NCI-H226 (cell line): Measurements from ENCODE around the gene PTPRG.

Experiments
- DNase-seq: peaks from one replicate; pipeline ENCODE4 v3.0.0-alpha.2; 2015

Gene PTPRG

DNA sequence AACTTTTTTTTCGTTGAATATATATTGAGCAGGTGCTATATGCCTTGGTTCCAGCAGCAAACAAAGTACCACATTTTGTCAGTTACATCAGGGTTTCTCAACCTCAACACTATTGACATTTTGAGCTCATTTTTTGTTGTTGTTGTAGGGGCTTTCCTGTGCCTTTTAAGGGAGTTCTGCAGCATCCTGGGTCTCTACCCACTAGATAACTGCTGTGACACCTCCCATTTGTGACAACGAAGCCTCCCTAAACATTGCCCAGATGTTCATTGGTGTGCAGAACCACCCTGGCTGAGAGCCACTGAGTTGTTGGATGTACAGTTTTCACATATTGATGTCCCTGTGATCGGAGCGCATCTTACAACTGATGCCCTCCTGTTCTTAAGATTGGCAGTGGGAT is 382.6 kb downstream of the PTPRG start:
- DNase-seq, result no peak

DNA sequence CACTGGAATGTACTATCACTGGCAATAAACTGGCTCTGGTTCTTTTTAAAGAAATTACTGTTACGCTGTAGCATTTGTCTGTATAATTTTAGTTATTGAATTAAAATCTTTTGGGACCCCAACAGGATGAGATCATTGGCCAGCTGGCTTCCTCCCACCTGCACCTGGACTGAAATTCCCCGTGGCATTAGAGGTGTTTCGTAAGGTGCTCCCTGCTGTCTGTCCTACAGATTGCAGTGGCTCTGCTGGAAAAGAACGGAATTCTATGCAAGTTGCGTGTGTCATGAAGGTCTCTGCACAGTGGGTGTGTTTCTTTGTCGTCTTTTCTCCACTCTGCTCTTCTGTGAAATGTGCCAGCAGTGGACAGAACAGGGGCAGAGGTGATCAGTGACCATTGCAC is 383.4 kb downstream of the PTPRG start:
- no peak for DNase-seq

DNA sequence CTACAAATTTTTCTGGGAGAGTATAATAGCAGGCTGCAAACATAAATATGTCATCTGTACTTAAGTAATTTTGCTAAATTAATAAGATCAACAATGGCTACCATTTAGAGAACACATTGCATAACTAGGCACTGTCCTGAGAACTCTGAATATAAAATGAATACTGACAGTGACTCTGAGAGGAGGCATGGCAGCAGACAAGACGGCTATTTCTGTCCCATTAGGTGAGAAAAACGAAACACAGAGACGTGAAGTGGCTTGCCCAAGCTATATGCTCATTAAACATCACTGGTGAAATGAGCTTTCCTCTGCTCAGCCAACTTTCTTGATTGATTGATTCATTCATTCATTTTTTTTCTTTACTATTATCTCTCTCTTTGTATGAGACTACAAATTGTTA is 384.3 kb downstream of the PTPRG start:
- DNase-seq, result no peak

DNA sequence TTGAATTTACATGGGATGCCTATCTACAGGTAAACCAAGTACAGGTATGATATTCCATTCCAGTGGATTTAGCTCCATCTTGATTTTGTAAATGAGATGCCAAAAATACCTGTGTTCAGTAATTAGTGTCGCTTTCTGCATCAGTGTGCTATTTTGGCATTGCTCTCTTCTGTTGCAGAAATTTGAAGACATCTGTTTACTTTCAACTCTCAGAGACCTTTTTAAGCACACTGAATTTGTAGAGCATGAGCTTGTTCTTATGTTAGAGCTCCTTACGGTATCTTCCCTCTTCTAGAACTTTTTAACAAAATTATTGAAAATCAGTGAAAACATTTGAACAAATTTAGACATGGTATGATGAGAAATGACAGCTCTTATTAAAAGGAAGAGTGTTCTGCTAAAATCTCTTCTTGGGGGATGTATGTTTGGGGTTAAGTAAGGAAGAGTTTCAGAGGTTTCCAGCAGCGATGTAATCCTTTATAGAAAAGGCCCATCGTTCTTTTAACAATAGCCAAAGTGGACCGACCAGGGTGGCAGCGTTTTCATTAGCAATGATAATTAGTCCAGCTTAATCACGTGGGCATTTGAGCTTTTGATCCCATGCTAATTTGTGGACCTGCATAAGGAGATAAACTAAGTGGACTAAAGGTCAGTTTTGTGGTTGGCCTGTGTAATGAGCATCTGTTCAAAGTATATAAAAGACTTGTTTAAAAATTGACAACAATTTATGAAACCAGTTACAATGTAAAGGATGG is 385.4 kb downstream of the PTPRG start:
- no peak for DNase-seq

DNA sequence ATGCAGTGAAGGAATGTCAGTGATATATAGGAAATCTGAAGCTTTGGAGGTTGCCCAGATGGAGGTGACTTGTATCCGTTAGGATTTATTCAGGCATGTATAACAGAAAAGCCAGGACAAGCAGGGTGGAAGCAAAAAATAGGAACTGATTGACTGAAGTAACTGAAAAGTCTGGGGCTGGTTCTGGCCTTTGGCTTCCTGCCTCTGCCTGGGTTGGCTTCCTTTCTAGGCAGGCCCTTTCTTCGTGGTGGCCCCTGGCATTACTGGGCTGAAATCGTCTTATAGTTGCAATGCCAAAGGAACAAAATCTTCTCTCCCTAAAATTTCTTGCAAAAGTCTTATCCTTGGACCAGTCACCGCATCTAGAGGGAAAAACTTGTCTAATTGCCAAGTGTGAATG is 386.1 kb downstream of the PTPRG start:
- DNase-seq, result no peak

DNA sequence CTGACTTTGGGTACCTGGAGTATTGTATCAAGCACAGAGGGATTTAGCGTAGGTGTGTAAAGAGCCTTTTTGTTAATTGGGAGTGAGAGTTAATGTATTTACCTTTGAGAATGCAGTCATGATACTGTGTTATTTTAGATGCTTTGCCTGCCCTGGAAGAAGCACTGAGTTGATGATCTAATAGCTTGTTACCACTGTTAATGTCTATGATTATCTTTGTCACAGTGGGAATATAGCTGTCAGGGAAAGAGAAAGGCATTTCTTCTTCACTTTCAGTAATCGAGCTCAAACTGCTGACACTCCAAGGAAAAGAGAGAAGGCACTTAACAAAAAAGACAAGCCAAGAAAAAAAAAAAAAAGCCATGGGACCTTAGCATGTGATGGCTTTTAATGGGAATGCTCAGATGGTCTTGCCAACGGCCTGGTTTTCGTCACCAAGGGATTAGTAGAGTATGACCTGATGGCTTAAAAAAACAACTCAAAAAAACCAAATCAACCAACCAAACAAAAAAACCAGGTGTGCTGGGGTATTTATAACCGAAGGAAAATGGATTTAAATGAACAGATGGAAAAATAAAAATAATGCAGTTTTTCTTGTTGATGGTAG is 387.4 kb downstream of the PTPRG start:
- DNase-seq, result no peak

DNA sequence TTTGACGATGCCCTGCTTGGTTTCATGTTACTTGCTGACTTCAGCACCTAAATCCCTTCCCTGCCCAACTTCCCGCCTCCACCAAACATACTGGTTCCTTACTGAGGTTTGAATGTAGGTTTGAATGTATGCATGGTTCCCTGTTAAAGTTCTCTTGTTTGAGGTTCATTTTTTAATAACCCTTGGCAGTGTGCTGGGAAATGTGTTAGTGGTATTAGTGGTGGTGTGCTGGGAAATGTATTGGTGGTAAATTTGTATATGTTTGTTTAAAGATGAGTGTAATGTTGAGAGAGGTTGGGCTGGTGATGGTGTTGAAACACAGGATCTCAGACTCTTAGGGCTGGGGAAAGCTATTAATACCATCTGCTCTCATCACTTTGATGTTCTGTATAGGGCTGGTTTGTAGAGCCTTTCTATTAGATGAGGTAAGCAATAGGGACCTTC is 392.7 kb downstream of the PTPRG start:
- no peak for DNase-seq

DNA sequence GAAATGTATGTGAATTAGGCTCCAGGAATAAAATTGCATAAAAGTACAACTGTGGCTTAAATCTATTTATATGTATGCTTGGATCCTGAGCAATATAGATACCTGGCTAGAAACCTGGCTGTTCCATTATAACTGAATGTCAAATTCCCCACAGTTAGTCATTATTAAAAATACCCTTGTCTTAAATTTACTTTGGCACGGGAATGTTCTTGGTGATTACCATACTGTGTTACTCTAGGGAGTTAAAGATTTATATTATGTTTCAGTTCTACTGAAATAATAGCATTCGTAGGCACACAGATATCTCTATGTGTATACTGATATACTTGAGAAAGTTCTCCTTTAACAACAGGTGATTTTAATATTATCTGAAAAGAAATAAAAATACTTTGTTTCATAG is 394.1 kb downstream of the PTPRG start:
- DNase-seq, result no peak

DNA sequence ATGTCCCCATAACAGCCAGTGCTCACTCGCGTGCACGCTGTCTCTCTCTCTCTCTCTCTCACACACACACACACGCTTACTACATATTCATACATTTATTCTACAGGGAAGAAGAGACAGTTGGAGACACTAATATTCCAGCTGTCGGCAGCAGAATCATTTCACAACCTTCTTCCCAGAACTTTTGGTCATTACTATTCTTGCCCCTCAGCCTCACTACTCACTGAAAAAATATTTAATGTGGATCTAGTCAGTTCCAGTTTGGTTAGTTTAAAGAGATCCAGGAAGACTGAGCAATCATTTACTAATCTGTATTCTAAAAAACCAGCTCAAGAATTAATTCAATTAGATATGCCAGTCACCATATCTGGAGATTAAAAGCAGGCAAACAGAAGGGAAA is 394.9 kb downstream of the PTPRG start:
- DNase-seq, result no peak

DNA sequence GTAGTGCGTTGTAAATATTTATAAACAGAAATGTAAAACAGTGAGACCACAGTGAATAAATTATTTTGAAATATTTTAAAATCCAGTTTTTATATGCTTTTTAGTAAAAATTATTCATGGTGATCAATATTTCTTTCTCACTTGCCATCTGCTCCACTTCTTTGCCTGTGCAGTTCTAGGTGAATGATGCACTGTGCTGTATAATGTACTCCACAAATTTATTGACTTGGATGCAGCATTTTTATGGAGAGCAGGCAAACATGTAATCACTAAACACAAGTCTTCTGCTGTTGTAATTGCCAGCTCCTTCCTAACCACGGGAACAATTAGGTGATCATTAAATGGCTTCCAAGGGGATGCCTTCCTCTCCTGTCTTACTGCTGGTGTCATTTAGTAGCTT is 395.9 kb downstream of the PTPRG start:
- DNase-seq, result no peak

DNA sequence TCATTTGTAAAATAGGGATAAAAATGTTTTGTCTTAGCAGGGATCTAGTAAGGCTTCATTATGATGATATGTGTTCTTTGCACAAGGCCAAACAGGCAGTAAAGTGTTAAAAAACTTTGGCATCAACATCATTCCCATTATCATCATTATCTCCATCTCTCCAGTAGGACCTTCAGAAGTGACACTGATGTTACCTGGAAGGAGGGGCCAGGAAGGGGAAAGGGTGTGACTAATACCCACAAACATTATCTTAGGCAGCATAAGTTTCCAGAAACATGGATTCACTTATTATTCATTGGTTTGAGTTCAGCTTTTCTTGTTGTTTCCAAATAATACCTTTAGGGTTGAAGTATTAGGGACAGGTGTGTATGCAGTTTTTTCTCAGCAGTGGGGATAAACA is 399.6 kb downstream of the PTPRG start:
- no peak for DNase-seq

DNA sequence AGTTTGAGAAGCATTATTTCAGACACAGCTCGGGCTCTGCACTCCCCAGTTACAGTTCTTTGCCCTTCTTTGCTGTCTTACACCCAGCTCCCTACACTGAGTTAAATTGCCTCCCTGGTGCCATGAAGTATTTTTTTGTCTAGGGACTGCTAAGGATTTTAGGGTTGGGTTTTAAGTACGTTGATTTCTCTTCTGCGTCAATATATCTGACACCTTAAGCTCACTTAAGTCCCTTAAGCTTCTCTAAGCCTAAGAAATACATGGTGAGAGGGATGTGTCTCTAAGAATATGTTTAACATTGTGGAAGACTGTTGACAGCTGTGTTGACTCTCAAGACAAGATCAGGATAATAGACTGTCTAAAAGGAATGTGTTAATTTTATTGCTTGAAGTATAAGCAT is 400.5 kb downstream of the PTPRG start:
- no peak for DNase-seq

DNA sequence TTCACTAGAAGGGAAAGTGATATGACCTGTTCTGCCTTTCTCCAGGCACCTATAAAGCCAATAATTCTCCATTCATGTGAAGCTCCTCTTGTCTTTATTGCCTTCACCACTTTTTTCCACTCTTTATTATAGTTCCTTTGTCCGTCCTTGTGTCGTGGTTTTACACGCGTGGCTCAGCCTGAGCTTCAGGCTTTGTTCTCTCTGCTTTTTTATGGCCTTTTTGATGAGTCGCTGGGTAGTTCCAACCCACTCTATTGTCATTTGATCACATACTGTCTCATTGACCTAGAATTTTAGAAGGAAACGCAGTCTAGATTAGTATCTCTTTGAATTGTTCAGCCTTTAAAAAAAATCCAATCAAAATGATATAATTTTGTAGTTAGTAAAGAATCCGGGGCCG is 403.2 kb downstream of the PTPRG start:
- DNase-seq, result no peak

DNA sequence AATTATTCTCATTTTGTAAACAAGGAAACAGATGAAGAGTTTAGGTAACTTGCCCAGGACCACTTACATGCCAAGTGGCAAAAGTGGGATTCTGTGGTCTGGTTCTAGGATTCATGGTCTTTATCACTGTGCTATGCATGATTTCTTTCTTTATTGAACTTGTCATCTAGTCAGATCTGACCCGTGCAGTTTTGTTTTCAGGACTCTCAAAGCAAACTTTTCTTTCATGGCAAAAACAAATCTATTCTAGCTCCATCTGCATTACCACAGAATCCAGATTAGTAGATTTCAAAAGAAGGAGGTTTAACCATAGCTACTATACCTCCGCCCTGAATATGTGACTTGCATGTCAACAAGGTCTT is 404.4 kb downstream of the PTPRG start:
- DNase-seq, result no peak

DNA sequence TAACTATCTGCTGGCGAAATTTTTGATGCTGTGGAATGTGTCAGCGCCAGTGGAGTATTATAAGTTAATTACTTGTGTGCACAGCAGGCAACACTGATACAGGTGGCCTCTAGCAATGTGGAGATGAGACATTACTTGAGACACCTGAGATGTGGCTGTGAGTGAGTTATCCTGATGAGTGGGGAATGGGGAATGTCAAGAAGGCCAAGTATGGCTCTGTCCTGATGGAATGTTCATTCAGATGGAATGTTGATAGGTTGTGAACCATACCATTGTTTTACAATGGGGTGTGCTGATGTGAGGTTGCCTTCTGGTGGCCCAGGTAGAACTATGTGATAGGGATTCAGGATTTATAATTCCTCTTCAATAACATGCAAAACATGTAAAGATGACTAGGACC is 404.8 kb downstream of the PTPRG start:
- peak; percentile 11 for DNase-seq

DNA sequence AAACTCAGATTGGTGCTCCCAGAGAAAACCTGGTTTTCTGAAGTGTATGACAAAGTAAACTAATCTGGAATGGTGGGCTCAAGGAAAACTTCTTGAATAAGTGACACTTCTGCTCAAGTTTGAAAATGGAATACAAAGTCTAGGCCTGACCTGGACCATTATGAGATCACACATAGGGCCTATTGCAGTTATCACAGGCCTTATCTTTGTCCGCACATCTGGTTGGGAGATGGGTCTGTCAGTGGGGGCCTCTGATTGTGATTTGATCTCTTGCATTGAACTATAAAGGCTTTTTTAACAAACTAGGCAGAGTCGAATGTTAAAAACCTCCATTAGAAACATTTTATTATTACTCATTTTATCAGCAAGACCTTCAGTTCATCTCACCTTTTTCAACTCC is 405.6 kb downstream of the PTPRG start:
- DNase-seq, result no peak

DNA sequence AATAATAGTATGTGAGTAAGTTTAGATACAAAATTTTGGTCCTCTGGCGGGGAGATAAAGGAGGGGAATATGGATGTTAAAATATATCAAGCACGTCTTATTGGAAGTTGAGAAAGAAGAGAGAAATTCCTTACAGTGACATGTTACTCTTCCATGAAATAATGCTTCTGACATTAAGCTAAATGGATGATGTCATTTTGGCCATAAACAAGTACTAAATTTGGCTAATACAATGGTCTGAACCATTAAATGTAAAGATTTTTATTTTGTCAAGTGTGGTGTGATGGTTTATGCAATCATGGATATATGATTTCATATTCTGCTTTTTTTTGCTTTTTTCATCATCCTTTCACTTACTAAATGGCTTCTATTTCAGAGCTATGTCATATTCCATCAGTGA is 406.6 kb downstream of the PTPRG start:
- DNase-seq, result no peak

DNA sequence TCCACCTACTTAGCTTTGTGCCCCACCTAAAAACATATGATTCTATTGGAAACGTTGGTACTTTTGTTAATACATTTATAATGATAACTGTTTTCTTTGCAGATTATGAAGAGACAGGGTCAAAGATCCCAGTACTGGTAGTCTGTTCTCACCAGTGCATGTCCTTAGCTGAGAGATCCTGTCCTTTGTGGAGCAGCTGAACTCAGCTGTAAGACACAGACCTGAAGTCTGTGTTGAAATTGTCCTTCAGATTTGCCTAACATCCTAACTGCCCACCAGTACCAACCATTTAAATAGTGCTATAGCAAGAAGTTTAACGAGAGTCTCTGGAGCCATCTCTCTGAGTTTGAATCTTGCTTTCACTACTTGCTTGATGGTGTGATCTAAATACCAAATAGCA is 413.3 kb downstream of the PTPRG start:
- DNase-seq, result no peak

DNA sequence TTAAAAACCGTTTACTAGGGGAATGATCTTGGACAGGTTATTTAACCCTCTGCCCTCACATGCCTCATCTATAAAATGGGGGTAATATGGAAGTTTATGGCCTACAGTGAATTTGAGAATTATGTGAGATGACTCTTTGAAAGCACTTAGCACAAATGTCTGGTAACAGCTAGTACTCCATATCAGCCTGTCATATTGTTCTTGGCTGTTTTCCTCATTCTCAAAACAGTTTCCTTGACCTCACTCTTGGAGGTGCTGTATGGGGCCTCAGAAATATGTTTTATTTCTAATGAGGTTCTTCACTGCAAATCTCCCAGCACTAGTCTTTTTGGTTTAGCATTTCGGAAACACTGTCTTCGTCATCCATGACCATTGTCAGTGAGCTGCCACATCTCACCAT is 413.8 kb downstream of the PTPRG start:
- DNase-seq, result no peak

DNA sequence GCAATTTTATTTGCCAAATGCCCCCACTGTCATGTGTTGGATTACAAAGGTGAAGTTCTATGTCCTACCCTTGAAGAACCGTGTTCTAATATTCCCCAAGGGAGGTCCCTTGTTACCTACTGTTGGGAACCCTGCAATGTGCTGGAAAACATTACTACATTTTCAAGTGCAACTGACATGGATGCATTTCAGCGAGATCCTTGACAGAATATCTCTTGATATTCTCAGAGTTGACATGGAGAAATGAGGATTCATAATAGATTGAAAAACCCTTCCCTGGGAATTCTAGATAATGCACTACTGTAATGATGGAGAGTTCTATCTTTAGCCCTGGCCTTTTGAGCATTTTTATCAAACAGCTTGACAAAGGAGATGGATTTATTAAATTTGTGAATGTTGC is 414.6 kb downstream of the PTPRG start:
- no peak for DNase-seq

DNA sequence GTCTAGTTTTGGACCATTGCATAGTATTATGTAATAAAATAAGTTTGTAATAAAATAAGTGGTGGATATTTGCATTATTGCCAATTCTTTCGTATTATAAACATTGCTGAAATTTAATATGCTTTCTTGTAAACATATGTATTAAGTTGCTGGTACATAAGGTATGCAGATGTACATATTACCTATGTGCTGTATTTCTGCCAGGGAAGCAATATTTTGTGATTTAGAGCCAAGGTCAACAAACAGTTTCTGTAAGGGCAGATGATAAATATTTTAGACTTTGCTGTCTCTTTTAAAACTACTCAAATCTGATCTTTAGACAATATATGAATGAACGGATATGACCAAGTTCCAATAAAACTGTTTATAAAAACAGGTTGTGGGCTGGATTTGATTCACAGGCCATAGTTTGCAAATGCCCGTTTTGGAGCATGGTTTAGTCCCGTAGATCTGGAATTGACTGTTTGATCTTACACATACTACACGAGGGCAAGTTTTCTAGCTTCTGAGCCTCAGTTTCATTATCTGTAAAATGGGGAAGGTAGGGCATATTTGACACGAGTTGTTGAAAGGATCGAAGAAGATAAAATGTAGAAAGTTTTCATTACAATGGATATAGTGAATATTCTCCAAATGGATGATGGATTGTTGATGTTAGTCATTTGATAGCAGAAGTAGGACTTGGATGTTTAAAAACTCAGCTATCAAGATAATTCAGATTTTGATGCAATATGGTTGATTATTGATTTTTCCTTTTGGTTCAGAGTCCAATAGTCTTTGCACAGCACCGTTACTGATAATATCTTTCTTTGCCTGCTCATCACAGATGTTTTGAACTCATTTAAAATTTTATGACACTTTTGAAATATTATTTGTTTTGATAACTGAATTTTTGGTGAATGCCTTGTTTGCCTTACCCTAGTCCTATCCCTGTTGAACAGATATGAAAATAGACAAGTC is 417.4 kb downstream of the PTPRG start:
- no peak for DNase-seq

DNA sequence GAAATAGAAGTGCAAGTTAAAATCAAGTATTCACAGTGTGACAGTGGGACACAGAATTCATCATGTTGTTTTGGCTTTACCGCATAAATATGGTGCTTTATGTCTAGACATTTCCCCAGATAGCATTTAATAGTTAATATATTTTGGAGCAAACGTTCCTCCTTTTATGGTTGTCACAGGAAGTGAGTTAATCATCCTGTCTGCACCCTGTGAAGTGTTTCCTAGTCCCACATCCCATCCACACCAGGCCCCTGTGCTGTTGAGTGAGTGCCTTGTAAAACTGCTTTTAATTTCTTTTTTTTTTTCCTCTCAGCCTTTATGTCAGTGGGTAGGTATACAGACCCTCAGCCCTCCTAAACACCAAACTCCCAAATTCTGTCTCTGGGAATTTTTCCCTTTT is 418.3 kb downstream of the PTPRG start:
- DNase-seq, result no peak

DNA sequence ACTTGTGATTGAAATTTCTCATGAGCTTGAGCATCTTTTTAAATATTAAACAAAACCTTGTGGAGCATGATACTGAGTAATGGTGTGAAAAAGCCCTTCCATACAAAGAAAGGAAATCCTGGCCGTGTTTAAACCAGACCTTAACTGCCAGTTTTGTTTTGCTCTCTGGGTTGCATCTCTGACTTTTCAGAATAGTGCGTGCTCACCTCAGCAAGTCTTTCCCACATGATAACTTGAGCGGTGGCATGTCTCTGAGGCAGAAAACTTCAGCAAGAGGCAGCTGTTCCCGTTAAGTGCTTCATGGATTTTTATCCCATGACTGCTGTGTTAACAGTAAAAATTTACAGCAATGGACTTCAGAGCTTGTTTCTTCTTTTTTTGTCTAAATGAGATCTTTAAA is 418.7 kb downstream of the PTPRG start:
- no peak for DNase-seq

DNA sequence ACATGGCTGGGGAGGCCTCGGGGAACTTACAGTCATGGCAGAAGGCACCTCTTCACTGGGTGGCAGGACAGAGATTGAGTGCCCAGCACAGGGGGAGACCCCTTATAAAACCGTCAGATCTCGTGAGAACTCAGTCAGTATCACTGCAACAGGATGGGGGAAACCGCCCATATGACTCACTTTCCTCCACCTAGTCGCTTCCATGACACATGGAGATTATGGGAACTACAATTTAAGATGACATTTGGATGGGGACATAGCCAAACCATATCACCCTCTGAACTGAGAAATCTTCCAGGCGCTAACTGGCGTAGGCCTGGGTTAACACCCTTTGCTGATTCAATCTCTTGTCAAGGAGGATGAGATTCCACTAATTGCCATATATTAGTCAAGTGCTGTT is 419.7 kb downstream of the PTPRG start:
- DNase-seq, result no peak
